IPS-18c (cell line): ENCODE results near the gene IKBIP.

ENCODE experiments used
- H3K4me3 ChIP-seq: 2 replicates; pipeline ENCODE4 v1.7.0; 2013; ENCODE audit warnings: low read depth, mild to moderate bottlenecking, low read length, moderate library complexity; ENCODE audit not compliant: insufficient read depth
- H3K9me3 ChIP-seq: one replicate; pipeline ENCODE4 v1.6.1; 2013; ENCODE audit warnings: mild to moderate bottlenecking, low read length, moderate library complexity; ENCODE audit not compliant: control insufficient read depth, insufficient read depth

IKBIP gene

DNA sequence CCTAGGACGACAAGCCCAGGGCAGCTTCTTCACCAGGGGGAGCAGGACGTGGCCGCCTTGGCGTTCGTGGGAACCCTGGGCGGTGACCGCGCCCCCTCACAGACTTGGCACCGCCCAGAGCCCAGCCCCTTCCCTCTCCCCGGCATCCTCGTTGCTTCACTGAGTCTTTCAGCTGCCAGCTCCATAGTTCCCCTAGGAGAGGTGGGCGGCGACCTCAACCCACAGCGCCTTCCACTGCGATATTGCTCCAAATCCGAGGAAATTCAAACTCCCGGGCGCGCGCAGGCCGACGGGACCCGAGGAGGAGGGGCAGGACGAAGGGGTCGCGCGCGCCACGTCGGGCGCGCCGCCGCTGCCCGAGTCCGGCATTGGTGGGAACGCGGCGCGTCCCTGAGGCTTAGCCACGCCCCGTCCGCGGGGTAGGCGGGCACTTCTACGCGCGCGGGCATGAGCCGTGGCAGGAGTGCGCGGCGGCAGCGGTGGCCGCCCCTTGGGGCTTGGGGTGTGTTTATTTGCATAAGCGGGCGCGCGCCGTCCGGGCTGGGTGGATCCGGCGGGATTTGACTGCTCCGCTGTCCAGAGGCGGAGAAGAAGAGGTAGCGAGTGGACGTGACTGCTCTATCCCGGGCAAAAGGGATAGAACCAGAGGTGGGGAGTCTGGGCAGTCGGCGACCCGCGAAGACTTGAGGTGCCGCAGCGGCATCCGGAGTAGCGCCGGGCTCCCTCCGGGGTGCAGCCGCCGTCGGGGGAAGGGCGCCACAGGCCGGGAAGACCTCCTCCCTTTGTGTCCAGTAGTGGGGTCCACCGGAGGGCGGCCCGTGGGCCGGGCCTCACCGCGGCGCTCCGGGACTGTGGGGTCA is at the start of gene IKBIP, which contains the start of gene APAF1:
Gene IKBIP, minus strand, starts transcription at position 77 of the 860 bp plus-strand sequence. CDS start 87 bp downstream, outside the sequence.
Gene APAF1, plus strand, starts transcription at position 579 of the 860 bp plus-strand sequence. CDS start 3,070 bp downstream, outside the sequence.
- Histone ChIP-seq H3K4me3 (peak within 1 kb of the TSS; percentile 95), H3K9me3 (no peaks in the 10 kb centered on the region)

DNA sequence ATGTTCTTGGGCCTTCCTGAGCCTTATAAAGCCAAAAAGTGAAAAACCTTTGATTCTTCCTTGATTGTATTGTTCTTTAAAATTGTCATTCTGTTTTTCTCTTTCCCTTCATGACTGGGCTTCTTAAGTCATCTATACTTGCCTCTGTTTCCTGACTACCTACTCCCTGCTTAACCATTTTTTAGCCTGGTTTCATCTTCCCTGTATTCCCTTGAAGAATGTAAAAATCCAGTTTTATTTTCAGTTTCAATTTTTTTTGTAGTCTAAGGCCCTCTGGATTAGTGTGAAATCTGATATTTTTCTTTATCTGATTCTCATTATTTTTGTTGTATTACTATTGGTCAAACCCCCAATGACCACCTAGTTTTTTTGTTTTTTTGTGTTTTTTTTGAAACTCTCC is 46.8 kb upstream of the IKBIP start:
- no peaks in the 10 kb centered on the region for H3K9me3 ChIP-seq
- no peak overlapping the region for H3K4me3 ChIP-seq

DNA sequence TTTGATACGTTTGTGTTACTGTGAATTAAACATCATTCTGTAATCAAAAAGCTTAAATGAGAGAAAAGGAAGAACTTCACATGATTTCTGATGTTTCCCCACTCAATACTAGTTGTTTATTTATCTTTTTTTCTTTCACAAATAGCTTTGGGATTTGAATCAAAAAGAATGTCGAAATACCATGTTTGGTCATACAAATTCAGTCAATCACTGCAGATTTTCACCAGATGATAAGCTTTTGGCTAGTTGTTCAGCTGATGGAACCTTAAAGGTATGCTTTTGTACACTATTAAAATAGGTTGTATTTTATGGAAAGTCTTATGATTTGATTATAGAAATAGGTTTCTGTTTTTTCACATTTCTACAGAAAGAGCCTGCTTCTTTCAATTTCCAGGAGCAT is 42.0 kb upstream of the IKBIP start:
- peaks cover 2% of the 10 kb centered on the region for H3K9me3 ChIP-seq
- no peak overlapping the region for H3K4me3 ChIP-seq

GRCh38 chr12:98684199-98684598 is 39.6 kb upstream of the IKBIP start:
- Histone ChIP-seq H3K4me3 (no peak overlapping the region), H3K9me3 (peaks cover 2% of the 10 kb centered on the region)

- Histone ChIP-seq H3K9me3 (peaks cover 2% of the 10 kb centered on the region), H3K4me3 (no peak overlapping the region)
These were observed 35.0 kb upstream of the IKBIP start for GRCh38 chr12:98679611-98680005.

DNA sequence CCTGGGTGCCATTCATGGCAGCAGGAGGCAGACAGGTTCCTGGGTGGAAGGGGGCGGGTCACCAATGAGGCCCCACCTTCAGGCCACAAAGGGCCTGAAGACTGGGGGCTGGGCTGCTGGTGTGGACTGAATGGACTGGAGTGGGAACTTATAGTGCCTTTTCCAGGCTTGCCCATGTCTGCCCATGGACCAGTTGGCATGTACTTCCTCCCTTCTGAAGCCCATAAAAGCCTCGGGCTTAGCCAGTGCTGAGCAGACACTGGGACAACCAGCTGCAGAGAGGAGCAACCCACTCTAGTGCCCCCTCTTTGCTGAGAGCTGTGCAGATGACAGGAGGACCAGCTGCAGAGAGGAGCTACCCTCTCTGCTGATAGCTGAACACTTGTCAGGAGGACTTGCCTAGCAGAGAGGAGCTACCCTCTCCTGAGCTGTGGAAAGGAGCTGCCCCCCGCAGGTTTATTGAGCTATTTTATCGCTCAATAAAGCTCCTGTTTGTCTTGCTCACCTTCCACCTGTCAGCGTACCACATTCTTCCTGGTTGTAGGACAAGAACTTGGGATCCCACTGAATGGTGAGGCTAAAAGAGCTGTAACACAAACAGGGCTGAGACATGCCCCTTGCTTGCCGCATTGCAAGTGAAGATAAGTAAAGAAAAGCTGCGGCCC is 34.5 kb upstream of the IKBIP start:
- H3K9me3 ChIP-seq, result peaks cover 2% of the 10 kb centered on the region
- H3K4me3 ChIP-seq, result no peak overlapping the region

DNA sequence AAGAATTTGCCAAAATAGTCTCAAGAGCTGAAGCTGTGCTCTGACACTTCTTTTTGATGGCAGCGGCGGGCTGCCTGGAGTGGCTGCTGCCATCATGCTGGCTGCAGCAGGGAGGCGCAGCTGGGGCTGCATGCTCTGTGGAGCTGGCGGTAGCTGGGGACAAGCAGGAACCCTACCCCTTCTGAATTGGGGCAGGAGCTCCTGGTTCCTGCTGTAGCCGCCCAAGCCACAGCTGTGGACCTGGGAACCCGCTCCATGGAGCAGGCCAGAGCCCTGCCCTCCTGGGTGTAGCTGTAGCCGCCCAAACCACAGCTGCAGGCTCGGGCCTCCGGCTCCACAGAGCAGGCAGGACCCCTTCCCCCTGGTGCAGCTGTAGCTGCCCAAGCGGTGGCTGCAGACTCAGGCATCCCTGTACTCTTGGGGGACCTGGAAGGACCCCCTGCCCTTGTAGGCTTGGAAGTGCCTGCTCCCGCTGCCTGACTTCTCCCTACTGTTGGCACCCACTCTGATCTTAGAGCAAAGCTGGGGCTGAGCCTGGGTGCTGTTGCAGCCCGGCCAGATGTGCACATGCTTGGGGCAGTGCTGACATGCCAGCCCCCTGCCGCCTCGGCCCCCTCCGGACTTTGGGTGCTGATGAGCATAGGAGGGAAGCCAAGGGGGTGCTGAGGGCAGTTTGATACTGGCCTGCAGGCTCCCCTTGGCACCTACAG is 33.8 kb upstream of the IKBIP start:
- Histone ChIP-seq H3K4me3 (no peak overlapping the region), H3K9me3 (peaks cover under 1% of the 10 kb centered on the region)

- Histone ChIP-seq H3K9me3 (no peaks in the 10 kb centered on the region), H3K4me3 (no peak overlapping the region)
These were observed 30.3 kb upstream of the IKBIP start for GRCh38 chr12:98674841-98675240.

DNA sequence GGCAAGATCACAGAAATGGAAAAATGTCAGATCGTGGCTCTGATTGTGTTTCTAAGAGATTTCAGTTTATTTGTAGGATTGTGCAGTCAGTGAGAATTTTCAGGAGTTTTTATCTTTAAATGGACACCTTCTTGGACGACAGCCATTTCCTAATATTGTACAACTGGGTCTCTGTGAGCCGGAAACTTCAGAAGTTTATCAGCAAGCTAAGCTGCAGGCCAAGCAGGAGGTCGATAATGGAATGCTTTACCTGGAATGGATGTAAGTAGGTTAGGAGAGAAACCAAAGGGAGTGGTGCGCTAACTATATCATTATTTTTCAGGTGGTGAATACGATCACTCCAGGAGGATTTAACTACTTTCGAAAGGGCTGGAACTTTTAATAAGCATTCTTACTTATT is 26.9 kb upstream of the IKBIP start:
- Histone ChIP-seq H3K9me3 (no peaks in the 10 kb centered on the region), H3K4me3 (no peak overlapping the region)

DNA sequence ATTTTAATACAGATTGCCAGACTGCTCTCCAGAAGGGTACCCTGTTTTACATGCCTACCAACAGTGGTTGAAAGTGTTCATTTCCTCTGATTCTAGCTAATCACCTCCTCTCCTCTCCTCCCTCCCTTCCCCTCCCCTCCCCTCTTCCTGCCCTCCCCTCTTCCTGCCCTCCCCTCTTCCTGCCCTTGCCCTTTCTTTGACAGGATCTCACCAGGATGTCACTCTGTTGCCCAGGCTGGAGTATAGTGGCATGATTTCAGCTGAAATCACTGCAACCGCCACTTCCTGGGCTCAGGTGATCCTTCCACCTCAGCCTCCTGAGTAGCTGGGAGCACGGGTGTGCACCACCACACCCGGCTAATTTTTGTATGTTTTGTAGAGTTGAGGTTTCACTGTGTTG is 25.2 kb upstream of the IKBIP start:
- Histone ChIP-seq H3K9me3 (no peaks in the 10 kb centered on the region), H3K4me3 (no peak overlapping the region)

DNA sequence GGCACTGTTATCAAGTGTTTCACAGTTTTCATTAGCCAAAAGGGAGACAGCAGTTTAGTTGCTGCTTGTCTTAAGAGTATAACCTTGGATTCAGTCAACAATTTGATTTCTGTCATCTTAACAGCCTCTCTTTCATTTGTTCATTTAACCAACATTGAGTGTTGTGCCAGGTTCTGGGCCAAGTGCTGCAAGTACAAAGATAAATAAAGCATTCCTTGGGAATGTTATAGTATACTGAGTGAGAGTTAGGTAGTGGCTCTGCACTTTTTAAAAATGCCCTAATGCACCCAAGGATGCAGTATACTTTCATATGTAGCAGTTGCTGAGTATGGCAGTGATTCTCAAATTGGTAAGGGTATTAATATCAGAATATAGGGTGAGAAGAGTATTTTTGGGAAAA is 15.9 kb upstream of the IKBIP start:
- Histone ChIP-seq H3K9me3 (no peaks in the 10 kb centered on the region), H3K4me3 (no peak overlapping the region)

DNA sequence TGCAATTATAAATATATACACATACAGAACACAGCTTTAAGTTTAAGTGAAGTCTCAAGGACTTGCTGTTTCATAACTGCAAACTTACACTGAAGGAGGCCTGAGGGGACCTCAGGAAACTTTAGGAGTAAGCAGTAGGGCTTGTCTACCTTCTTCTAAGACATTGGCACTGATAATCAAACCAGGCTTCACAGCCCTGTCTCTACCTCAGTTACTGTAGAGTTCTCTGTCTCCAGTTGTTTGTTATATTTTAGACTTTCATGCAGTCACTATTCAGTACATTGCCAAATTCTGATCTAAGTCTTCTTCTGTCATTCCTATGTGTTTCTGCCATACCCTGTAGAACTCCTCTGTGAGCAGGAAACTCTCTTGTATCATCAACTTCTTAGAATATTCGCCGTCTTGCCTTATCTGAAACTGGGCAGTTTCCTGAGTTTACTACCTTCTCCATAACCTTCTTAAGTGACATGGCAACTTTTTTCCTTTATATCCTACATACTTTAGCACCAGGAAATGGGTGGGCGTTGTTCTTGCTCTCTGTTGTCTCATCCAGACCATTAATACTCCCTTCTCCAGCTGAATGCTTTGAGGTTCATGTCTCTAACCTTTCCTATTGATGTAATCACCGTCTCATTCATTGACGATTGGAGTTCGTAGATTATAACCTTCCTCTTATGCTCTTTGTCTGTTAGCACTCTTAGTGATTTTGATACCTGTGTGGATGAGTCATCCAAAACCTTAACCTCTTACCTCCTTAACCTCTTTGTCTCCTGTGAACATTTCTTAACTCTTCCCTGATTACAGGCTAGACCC is 11.9 kb upstream of the IKBIP start:
- no peaks in the 10 kb centered on the region for H3K9me3 ChIP-seq
- no peak overlapping the region for H3K4me3 ChIP-seq

DNA sequence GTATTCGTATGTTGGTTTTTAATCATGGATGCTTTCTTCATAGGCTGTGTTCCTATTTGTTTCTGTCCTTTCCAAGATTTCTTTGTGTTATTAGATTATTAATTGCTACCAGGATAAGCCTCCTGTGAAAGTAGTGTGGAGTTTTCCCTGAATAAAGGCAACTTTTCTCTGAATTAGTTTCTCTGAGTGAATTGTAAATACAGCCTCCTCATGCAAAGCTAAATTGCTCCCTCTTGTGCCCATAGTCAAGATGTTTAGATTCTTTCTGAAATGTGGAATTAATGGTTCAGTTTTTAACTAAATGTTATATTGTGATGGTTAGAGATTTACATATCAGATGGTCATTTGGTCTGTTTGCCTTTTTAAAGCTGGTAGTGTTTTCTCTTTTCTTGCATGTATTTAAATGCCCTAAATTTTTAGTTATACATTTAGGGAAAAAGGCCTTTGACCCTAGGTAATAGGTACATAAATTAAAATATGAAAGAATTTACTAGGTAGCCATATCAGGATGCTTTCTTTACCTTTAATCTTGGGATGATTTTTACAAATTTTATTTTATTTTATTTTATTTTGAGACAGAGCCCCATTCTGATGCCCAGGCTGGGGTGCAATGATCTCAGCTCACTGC is 9.4 kb upstream of the IKBIP start:
- no peak overlapping the region for H3K4me3 ChIP-seq
- no peaks in the 10 kb centered on the region for H3K9me3 ChIP-seq

DNA sequence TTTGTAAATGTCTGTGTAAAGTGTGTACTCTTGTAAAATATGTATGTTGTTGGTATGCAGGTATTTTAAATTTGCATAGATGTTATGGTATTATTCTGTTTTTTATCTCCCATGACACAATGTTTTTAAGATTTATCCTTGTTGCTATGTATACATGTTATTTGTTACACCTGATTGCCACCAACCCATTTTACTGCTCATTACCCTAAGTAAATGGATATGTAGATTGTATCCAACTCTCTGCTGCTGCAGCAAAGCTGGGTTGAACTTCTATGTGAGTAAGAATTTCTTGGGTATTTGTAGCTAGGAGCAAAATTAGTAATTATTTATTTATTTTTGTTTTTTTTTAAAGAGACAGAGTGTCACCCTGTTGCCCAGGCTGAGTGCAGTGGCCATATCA is 6.7 kb upstream of the IKBIP start:
- no peaks in the 10 kb centered on the region for H3K9me3 ChIP-seq
- H3K4me3 ChIP-seq, result no peak overlapping the region

GRCh38 chr12:98646294-98647090 is 1.9 kb upstream of the IKBIP start:
- Histone ChIP-seq H3K9me3 (no peaks in the 10 kb centered on the region), H3K4me3 (no peak overlapping the region; the same call in 1 of the 2 replicates)

GRCh38 chr12:98645572-98646067 is 1.0 kb upstream of the IKBIP start:
- peak overlapping the region; percentile 95 for H3K4me3 ChIP-seq
- no peaks in the 10 kb centered on the region for H3K9me3 ChIP-seq
